Trophoblast cell (in vitro differentiated cells and primary cell): ENCODE measurements around the gene WDTC1.
A peak's percentile ranks its signal among the peaks of the same experiment; 100 is the strongest.

Experiments
- DNase-seq, 2 donors: peaks; one replicate each; pipeline ENCODE4 v3.0.0-alpha.2; 2016
- H2AFZ ChIP-seq: 2 replicates; pipeline ENCODE4 v1.6.1; 2013; ENCODE audit warnings: low read length, moderate library complexity, mild to moderate bottlenecking; ENCODE audit not compliant: insufficient read depth, poor library complexity
- H2AK5ac ChIP-seq: 2 replicates; pipeline ENCODE4 v1.6.1; 2013; ENCODE audit warnings: mild to moderate bottlenecking, low read length
- H2BK120ac ChIP-seq: 2 replicates; pipeline ENCODE4 v1.6.1; 2013; ENCODE audit warnings: low read length, mild to moderate bottlenecking, moderate library complexity; ENCODE audit not compliant: insufficient read depth, poor library complexity
- H2BK12ac ChIP-seq: 2 replicates; pipeline ENCODE4 v1.6.1; 2013; ENCODE audit warnings: mild to moderate bottlenecking, low read length, moderate library complexity
- H2BK5ac ChIP-seq: 2 replicates; pipeline ENCODE4 v1.6.1; 2013; ENCODE audit warnings: low read length, low read depth, moderate library complexity, mild to moderate bottlenecking; ENCODE audit not compliant: poor library complexity
- H3K14ac ChIP-seq: 2 replicates; pipeline ENCODE4 v1.6.1; 2013; ENCODE audit warnings: mild to moderate bottlenecking, low read length
- H3K18ac ChIP-seq: 2 replicates; pipeline ENCODE4 v1.6.1; 2013; ENCODE audit warnings: mild to moderate bottlenecking, low read length
- H3K23ac ChIP-seq: 2 replicates; pipeline ENCODE4 v1.6.1; 2013; ENCODE audit warnings: low read length
- H3K27ac ChIP-seq: 2 replicates; pipeline ENCODE4 v1.5.1; 2013; ENCODE audit warnings: low read depth, mild to moderate bottlenecking, inconsistent platforms, low read length, moderate library complexity
- H3K27me3 ChIP-seq: 2 replicates; pipeline ENCODE4 v1.6.1; 2013; ENCODE audit warnings: inconsistent platforms, mild to moderate bottlenecking, low read length, moderate library complexity; ENCODE audit not compliant: insufficient read depth
- H3K36me3 ChIP-seq, 2 experiments: 1 replicate in 1 of 2; 2 replicates in 1 of 2; pipeline ENCODE4 v1.6.1; 2013; ENCODE audit warnings: low read length in 2 of 2, mild to moderate bottlenecking in 2 of 2, moderate library complexity in 1 of 2; ENCODE audit not compliant: insufficient read depth in 2 of 2, control insufficient read depth in 1 of 2
- H3K4ac ChIP-seq: 2 replicates; pipeline ENCODE4 v1.6.1; 2013; ENCODE audit warnings: low read depth, mild to moderate bottlenecking, low read length, moderate library complexity
- H3K4me1 ChIP-seq, 2 experiments: 1 replicate in 1 of 2; 2 replicates in 1 of 2; pipeline ENCODE4 v1.6.1; 2013; ENCODE audit warnings: low read length in 2 of 2, mild to moderate bottlenecking in 2 of 2, moderate library complexity in 1 of 2; ENCODE audit not compliant: insufficient read depth in 2 of 2, control insufficient read depth in 1 of 2
- H3K4me2 ChIP-seq: 2 replicates; pipeline ENCODE4 v1.6.1; 2013; ENCODE audit warnings: inconsistent platforms, mild to moderate bottlenecking, low read length, moderate library complexity
- H3K4me3 ChIP-seq: 2 replicates; pipeline ENCODE4 v1.5.1; 2013; ENCODE audit warnings: mild to moderate bottlenecking, low read depth, low read length, inconsistent platforms
- H3K79me1 ChIP-seq: one replicate; pipeline ENCODE4 v1.6.1; 2013; ENCODE audit warnings: low read length
- H3K79me2 ChIP-seq: 2 replicates; pipeline ENCODE4 v1.6.1; 2013; ENCODE audit warnings: low read length, mild to moderate bottlenecking; ENCODE audit not compliant: control insufficient read depth, insufficient read depth, poor library complexity
- H3K9ac ChIP-seq: 2 replicates; pipeline ENCODE4 v1.6.1; 2013; ENCODE audit warnings: mild to moderate bottlenecking, low read length
- H3K9me3 ChIP-seq: 2 replicates; pipeline ENCODE4 v1.6.1; 2013; ENCODE audit warnings: low read depth, mild to moderate bottlenecking, control low read depth, inconsistent platforms, low read length; ENCODE audit not compliant: insufficient read depth
- H4K12ac ChIP-seq: 2 replicates; pipeline ENCODE4 v1.6.1; 2013; ENCODE audit warnings: low read depth, mild to moderate bottlenecking, low read length, moderate library complexity
- H4K8ac ChIP-seq: 2 replicates; pipeline ENCODE4 v1.6.1; 2013; ENCODE audit warnings: low read depth, mild to moderate bottlenecking, low read length, moderate library complexity
- H4K91ac ChIP-seq: one replicate; pipeline ENCODE4 v1.6.1; 2013; ENCODE audit warnings: low read depth, mild to moderate bottlenecking, low read length, moderate library complexity
- WGBS: extraction: QIAGEN DNeasy Blood & Tissue Kit; methylation state at CpG from one replicate; pipeline ENCODE4 v1.1.7; 2013; ENCODE audit warnings: missing lambda C conversion rate; ENCODE audit not compliant: insufficient read length, insufficient coverage; ENCODE audit errors: extremely low coverage; 5-methylcytosine and 5-hydroxymethylcytosine counted together

WDTC1 gene

GRCh38 chr1:27303509-27303908, 69.1 kb downstream of the WDTC1 start:
- Histone ChIP-seq H3K4me3 (no peak overlapping the region), H4K12ac (no peak overlapping the region), H2AFZ (no peak overlapping the region), H3K79me2 (no peaks in the 10 kb centered on the region), H3K9me3 (peaks cover 2% of the 10 kb centered on the region), H2AK5ac (no peak overlapping the region), H2BK12ac (no peak overlapping the region), H3K79me1 (peaks cover 12% of the 10 kb centered on the region), H2BK5ac (no peak overlapping the region), H4K91ac (no peak overlapping the region), H2BK120ac (no peak overlapping the region), H3K4me2 (no peak overlapping the region), H3K27me3 (no peaks in the 10 kb centered on the region), H3K27ac (no peak overlapping the region), H4K8ac (no peak overlapping the region), H3K14ac (no peak overlapping the region), H3K4ac (no peak overlapping the region), H3K23ac (no peak overlapping the region), H3K4me1 (peaks cover 19 to 24% of the 10 kb centered on the region in 2 experiments), H3K9ac (no peak overlapping the region), H3K36me3 (no peaks in the 10 kb centered on the region), H3K18ac (no peak overlapping the region)
- DNase-seq = no peak
- no CpG with 5 or more reads among the region's 15 CpGs for WGBS

- no peak overlapping the region for H4K8ac ChIP-seq
- no peak overlapping the region for H3K18ac ChIP-seq
- H2BK120ac ChIP-seq = no peak overlapping the region
- H4K12ac ChIP-seq = no peak overlapping the region
- H3K4me2 ChIP-seq = no peak overlapping the region
- H3K27ac ChIP-seq = no peak overlapping the region
- H3K4ac ChIP-seq = no peak overlapping the region
- H2AFZ ChIP-seq = no peak overlapping the region
- H3K9ac ChIP-seq = no peak overlapping the region
- no peak for DNase-seq
- peaks cover 0 to 2% of the 10 kb centered on the region in 2 experiments for H3K4me1 ChIP-seq
- H3K79me1 ChIP-seq = no peaks in the 10 kb centered on the region
- no peak overlapping the region for H4K91ac ChIP-seq
- H3K9me3 ChIP-seq = peaks cover 2% of the 10 kb centered on the region
- no peaks in the 10 kb centered on the region for H3K27me3 ChIP-seq
- no peak overlapping the region for H3K23ac ChIP-seq
- no peak overlapping the region for H3K4me3 ChIP-seq
- no peaks in the 10 kb centered on the region for H3K79me2 ChIP-seq
- no peak overlapping the region for H2BK5ac ChIP-seq
- H3K14ac ChIP-seq = no peak overlapping the region
- no peaks in the 10 kb centered on the region for H3K36me3 ChIP-seq
- no peak overlapping the region for H2AK5ac ChIP-seq
- no peak overlapping the region for H2BK12ac ChIP-seq
- WGBS = no CpG with 5 or more reads among the region's 11 CpGs
These were observed 71.6 kb downstream of the WDTC1 start for GRCh38 chr1:27306071-27306470.

GRCh38 chr1:27306892-27307761, 72.7 kb downstream of the WDTC1 start:
- Histone ChIP-seq H4K12ac (no peak overlapping the region), H4K91ac (no peak overlapping the region), H3K9me3 (peaks cover 2% of the 10 kb centered on the region), H3K14ac (no peak overlapping the region), H2BK5ac (no peak overlapping the region), H3K27me3 (no peaks in the 10 kb centered on the region), H3K27ac (no peak overlapping the region), H2BK12ac (no peak overlapping the region), H3K4me1 (no peaks in the 10 kb centered on the region), H3K36me3 (no peaks in the 10 kb centered on the region), H4K8ac (no peak overlapping the region), H2BK120ac (no peak overlapping the region), H3K18ac (no peak overlapping the region), H3K4ac (no peak overlapping the region), H3K4me2 (no peak overlapping the region), H3K79me1 (no peaks in the 10 kb centered on the region), H3K23ac (no peak overlapping the region), H3K9ac (no peak overlapping the region), H3K79me2 (no peaks in the 10 kb centered on the region), H3K4me3 (no peak overlapping the region), H2AK5ac (no peak overlapping the region), H2AFZ (no peak overlapping the region)
- DNase-seq = no peak
- no CpG with 5 or more reads among the region's 11 CpGs for WGBS

- DNase-seq = no peak
- H3K18ac ChIP-seq = no peak overlapping the region
- peaks cover 2% of the 10 kb centered on the region for H3K9me3 ChIP-seq
- H3K4me2 ChIP-seq = no peak overlapping the region
- H2AFZ ChIP-seq = no peak overlapping the region
- no peak overlapping the region for H2BK5ac ChIP-seq
- no peaks in the 10 kb centered on the region for H3K79me2 ChIP-seq
- H2BK120ac ChIP-seq = no peak overlapping the region
- H3K14ac ChIP-seq = no peak overlapping the region
- H3K27ac ChIP-seq = no peak overlapping the region
- no peaks in the 10 kb centered on the region for H3K36me3 ChIP-seq
- no peak overlapping the region for H4K12ac ChIP-seq
- no peaks in the 10 kb centered on the region for H3K27me3 ChIP-seq
- no peak overlapping the region for H2BK12ac ChIP-seq
- no peaks in the 10 kb centered on the region for H3K4me1 ChIP-seq
- WGBS = no CpG with 5 or more reads among the region's 6 CpGs
- no peak overlapping the region for H4K8ac ChIP-seq
- H3K23ac ChIP-seq = no peak overlapping the region
- H2AK5ac ChIP-seq = no peak overlapping the region
- no peak overlapping the region for H3K4ac ChIP-seq
- H4K91ac ChIP-seq = no peak overlapping the region
- H3K4me3 ChIP-seq = no peak overlapping the region
- H3K79me1 ChIP-seq = no peaks in the 10 kb centered on the region
- peak overlapping the region; percentile 45 for H3K9ac ChIP-seq
These were observed 73.6 kb downstream of the WDTC1 start for GRCh38 chr1:27307874-27308598.
